ENCODE data around the gene SLC1A4. TPM values are rescaled to one million over a fixed set of nuclear protein-coding genes. Genes with fewer than 3 reads are reported as not detected.
A peak's percentile ranks its signal among the peaks of the same experiment; 100 is the strongest.

The SLC1A4 gene
- total RNA-seq, 1 experiment from 2014 or later = 12.9 TPM

DNA sequence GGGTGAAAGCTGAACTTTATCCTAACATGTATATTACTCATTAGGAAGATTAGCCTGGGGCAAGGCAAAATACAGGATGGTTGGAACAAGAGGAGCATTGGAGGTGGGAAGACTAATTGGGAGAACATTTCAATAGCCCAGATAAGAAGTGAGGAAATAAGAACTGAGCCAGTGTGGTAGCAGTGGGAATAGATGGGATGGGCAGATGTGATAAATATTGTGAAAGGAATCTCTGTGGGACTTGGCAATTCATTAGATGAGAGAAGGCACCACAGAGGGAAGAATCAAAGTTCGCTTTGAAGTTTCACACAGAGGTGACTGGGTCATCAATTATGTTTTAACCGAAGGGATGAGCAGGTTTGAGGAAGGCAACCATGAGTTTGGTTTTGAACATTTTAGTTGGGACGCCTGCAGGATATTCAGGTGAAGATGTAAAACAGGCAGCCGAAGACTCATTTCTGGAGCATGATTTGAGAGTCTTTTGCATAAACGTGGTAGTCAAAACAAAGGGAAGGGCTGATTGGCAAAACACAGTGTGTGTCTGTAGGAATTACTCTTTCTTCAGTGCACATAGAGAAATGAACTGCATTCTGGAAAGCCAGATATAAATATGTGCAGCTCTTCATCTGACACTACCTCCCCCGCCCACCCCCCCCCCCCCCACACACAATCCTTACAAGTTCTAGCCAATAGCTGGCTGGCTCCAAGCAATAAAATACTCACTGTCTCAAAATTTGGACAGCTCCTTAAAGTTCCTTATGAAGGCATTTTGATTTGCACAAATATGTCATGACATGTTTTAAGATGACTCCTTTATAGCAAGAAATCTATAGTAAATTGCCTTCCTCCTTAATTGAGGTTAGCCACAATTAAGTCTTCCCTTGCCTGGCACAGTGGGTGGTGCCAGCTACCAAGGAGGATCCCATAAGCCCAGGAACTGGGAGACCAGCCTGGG, 1.9 kb upstream of the SLC1A4 start:
- TSS peak; percentile 78 for BruUV-seq (replicated peaks)
- CTCF ChIA-PET = interaction anchor here (0.6 kb wide), 1 partner anchor 21 kb away, joined by 10 read pairs; no protein-coding TSS in a partner anchor
- Histone ChIP-seq H3K27me3 (ENCODE audit: control insufficient read depth, insufficient read depth, low read length) (no peaks in the 10 kb centered on the region), H3K4me3 (ENCODE audit: low read depth in 2 of 2, low read length in 2 of 2) (no peak overlapping the region), H3K4me1 (ENCODE audit: control insufficient read depth, insufficient read depth, low read length) (no peaks in the 10 kb centered on the region; the same call in 1 of the 2 replicates), H3K27ac (ENCODE audit: low read length) (no peak overlapping the region), H3K36me3 (ENCODE audit: control insufficient read depth, insufficient read depth, low read length) (no peaks in the 10 kb centered on the region; the same call in 1 of the 2 replicates), H3K9me3 (ENCODE audit: control insufficient read depth, insufficient read depth, low read depth, low read length) (no peaks in the 10 kb centered on the region)
- in situ Hi-C loops (cut with HindIII; ENCODE audit: low pct_unique_long_range_greater_than_20kb, low sequenced_read_pairs) = no loop called here
- POLR2A ChIA-PET = no interaction called here
- DNase-seq (ENCODE audit: low read depth, low spot score) = no peak
- no peak for TF ChIP-seq TCF7L2 (IDR thresholded peaks at IDR 0.05; ENCODE audit: low read depth, low read length)
- TF ChIP-seq, protein P1, sequence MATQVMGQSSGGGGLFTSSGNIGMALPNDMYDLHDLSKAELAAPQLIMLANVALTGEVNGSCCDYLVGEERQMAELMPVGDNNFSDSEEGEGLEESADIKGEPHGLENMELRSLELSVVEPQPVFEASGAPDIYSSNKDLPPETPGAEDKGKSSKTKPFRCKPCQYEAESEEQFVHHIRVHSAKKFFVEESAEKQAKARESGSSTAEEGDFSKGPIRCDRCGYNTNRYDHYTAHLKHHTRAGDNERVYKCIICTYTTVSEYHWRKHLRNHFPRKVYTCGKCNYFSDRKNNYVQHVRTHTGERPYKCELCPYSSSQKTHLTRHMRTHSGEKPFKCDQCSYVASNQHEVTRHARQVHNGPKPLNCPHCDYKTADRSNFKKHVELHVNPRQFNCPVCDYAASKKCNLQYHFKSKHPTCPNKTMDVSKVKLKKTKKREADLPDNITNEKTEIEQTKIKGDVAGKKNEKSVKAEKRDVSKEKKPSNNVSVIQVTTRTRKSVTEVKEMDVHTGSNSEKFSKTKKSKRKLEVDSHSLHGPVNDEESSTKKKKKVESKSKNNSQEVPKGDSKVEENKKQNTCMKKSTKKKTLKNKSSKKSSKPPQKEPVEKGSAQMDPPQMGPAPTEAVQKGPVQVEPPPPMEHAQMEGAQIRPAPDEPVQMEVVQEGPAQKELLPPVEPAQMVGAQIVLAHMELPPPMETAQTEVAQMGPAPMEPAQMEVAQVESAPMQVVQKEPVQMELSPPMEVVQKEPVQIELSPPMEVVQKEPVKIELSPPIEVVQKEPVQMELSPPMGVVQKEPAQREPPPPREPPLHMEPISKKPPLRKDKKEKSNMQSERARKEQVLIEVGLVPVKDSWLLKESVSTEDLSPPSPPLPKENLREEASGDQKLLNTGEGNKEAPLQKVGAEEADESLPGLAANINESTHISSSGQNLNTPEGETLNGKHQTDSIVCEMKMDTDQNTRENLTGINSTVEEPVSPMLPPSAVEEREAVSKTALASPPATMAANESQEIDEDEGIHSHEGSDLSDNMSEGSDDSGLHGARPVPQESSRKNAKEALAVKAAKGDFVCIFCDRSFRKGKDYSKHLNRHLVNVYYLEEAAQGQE (IDR thresholded peaks at IDR 0.05; ENCODE audit: insufficient read depth in 1 of 2, low read depth in 2 of 2, low read length in 1 of 2) = no peak
- TF ChIP-seq CTCF (IDR thresholded peaks at IDR 0.05) = no peak
- TF ChIP-seq SIN3A (IDR thresholded peaks at IDR 0.05; ENCODE audit: borderline replicate concordance, insufficient read depth, low read depth, low read length) = no peak
- no peak for TF ChIP-seq POLR2AphosphoS5 (IDR thresholded peaks at IDR 0.05; ENCODE audit: low read depth, low read length)
- intact Hi-C loops (cut with micrococcal nuclease; ENCODE audit: unreplicated experiment) = no loop called here
- ATAC-seq = no peak

GRCh38 chr2:64987956-64988419, 1.2 kb upstream of the SLC1A4 start:
- BruUV-seq (replicated peaks) = no TSS peak
- Histone ChIP-seq H3K4me3 (ENCODE audit: low read depth in 2 of 2, low read length in 2 of 2) (peak overlapping the region; percentile 72 to 79), H3K36me3 (ENCODE audit: control insufficient read depth, insufficient read depth, low read length) (no peaks in the 10 kb centered on the region; the same call in 1 of the 2 replicates), H3K27ac (ENCODE audit: low read length) (peak overlapping the region; percentile 69), H3K27me3 (ENCODE audit: control insufficient read depth, insufficient read depth, low read length) (no peaks in the 10 kb centered on the region), H3K9me3 (ENCODE audit: control insufficient read depth, insufficient read depth, low read depth, low read length) (no peaks in the 10 kb centered on the region), H3K4me1 (ENCODE audit: control insufficient read depth, insufficient read depth, low read length) (no peaks in the 10 kb centered on the region; the same call in 1 of the 2 replicates)
- no peak for ATAC-seq
- DNase-seq (ENCODE audit: low read depth, low spot score) = no peak
- POLR2A ChIA-PET = interaction anchor here (0.6 kb wide), 1 partner anchor 225 kb away, joined by 3 read pairs; no protein-coding TSS in a partner anchor
- in situ Hi-C loops (cut with HindIII; ENCODE audit: low pct_unique_long_range_greater_than_20kb, low sequenced_read_pairs) = no loop called here
- intact Hi-C loops (cut with micrococcal nuclease; ENCODE audit: unreplicated experiment) = no loop called here
- CTCF ChIA-PET = interaction anchor here (0.6 kb wide), 1 partner anchor 20 kb away, joined by 10 read pairs; no protein-coding TSS in a partner anchor
- TF ChIP-seq POLR2AphosphoS5 (IDR thresholded peaks at IDR 0.05; ENCODE audit: low read depth, low read length) = no peak
- no peak for TF ChIP-seq CTCF (IDR thresholded peaks at IDR 0.05)
- TF ChIP-seq SIN3A (IDR thresholded peaks at IDR 0.05; ENCODE audit: borderline replicate concordance, insufficient read depth, low read depth, low read length) = no peak
- no peak for TF ChIP-seq TCF7L2 (IDR thresholded peaks at IDR 0.05; ENCODE audit: low read depth, low read length)
- TF ChIP-seq, protein P1 (IDR thresholded peaks at IDR 0.05; ENCODE audit: insufficient read depth in 1 of 2, low read depth in 2 of 2, low read length in 1 of 2) = no peak

Data from Panc1 (cell line).